HepG2 (cell line): Measurements from ENCODE around the gene GJB6. TPM values are rescaled to one million over a fixed set of nuclear protein-coding genes. Genes with fewer than 3 reads are reported as not detected.

Source experiments
- ATAC-seq: fragments of 200-7000 bp; cut with Tn5 transposase; 3 replicates; pipeline ENCODE4 v1.9.1; 2020; ENCODE audit warnings: mild to moderate bottlenecking, moderate library complexity
- BruUV-seq: library from RNA; stranded (reverse); fragments of 400-500 nt; replicated peaks from 2 replicates; lab custom pipeline; 2021; lab: Mats Ljungman, UMichigan
- CTCF ChIA-PET: fragments of 300-600 bp; formaldehyde crosslinking; extraction: SDS; loops from one replicate; lab custom pipeline; 2021; ENCODE audit warnings: low total read pairs, inconsistent platforms, low intra/inter-chr PET ratio; lab: Yijun Ruan, JAX
- POLR2A ChIA-PET: fragments of 350-600 bp; sonication (Branson Sonifier 250); formaldehyde crosslinking; loops from one replicate; lab custom pipeline; 2020; ENCODE audit warnings: antibody characterized with exemption, inconsistent platforms; lab: Yijun Ruan, JAX
- DNase-seq: peaks from one replicate; pipeline ENCODE4 v3.0.0-alpha.2; 2015; ENCODE audit warnings: low spot score
- FAIRE-seq: peaks from 3 replicates; lab custom pipeline; 2011; peaks lifted over from hg19 to GRCh38; lab: Jason Lieb, UNC
- H2AFZ ChIP-seq: one replicate; pipeline ENCODE4 v1.6.1; 2011; ENCODE audit warnings: low read length, inconsistent platforms
- H3K27ac ChIP-seq: fragments of 300-600 bp; 3 replicates; pipeline ENCODE4 v1.8.0; 2011; ENCODE audit warnings: mixed run types, mild to moderate bottlenecking, mixed read lengths, low read length, inconsistent platforms; ENCODE audit not compliant: insufficient read depth; ENCODE audit errors: extremely low read length
- H3K27me3 ChIP-seq, 2 experiments: fragments of 200-600 bp in 1 of 2; 2 replicates in 1 of 2; 3 replicates in 1 of 2; pipeline versions ENCODE4 v1.6.0 to v1.8.0; 2011; ENCODE audit warnings: low read length in 2 of 2, mild to moderate bottlenecking in 2 of 2, moderate library complexity in 2 of 2, inconsistent platforms in 1 of 2; ENCODE audit not compliant: insufficient read depth in 2 of 2, control insufficient read depth in 1 of 2
- H3K36me3 ChIP-seq, 2 experiments: fragments of 200-600 bp in 1 of 2; replicated peaks in 1 of 2; 2 replicates in 1 of 2; 3 replicates in 1 of 2; pipeline versions ENCODE4 v1.5.1 to v1.8.0; 2011; ENCODE audit warnings: low read length in 2 of 2, inconsistent platforms in 1 of 2; ENCODE audit not compliant: insufficient read depth in 2 of 2, control insufficient read depth in 1 of 2
- H3K4me1 ChIP-seq: 2 replicates; pipeline ENCODE4 v1.5.1; 2012; ENCODE audit warnings: low read length, inconsistent platforms; ENCODE audit not compliant: insufficient read depth
- H3K4me2 ChIP-seq: 2 replicates; pipeline ENCODE4 v1.6.0; 2011; ENCODE audit warnings: low read depth, low read length, inconsistent platforms
- H3K4me3 ChIP-seq, 3 experiments: fragments of 200-600 bp in 1 of 3; sonication (generic), shearing (Covaris generic) in 1 of 3; replicated peaks in 1 of 3; 2 replicates each; pipeline ENCODE4 v1.5.1; 2011 to 2016; ENCODE audit warnings: low read length in 3 of 3, inconsistent platforms in 2 of 3, low read depth in 2 of 3, mild to moderate bottlenecking in 2 of 3, control low read depth in 1 of 3, mixed read lengths in 1 of 3; ENCODE audit not compliant: insufficient read depth in 1 of 3
- H3K79me2 ChIP-seq: one replicate; pipeline ENCODE4 v1.6.1; 2011; ENCODE audit warnings: low read length, inconsistent platforms; ENCODE audit not compliant: insufficient read depth
- H3K9ac ChIP-seq: 2 replicates; pipeline ENCODE4 v1.6.0; 2011; ENCODE audit warnings: mild to moderate bottlenecking, low read depth, low read length, inconsistent platforms; ENCODE audit not compliant: insufficient read depth
- H3K9me3 ChIP-seq: 2 replicates; pipeline ENCODE4 v1.5.1; 2012; ENCODE audit warnings: mild to moderate bottlenecking, low read length
- H4K20me1 ChIP-seq: 2 replicates; pipeline ENCODE4 v1.6.0; 2011; ENCODE audit warnings: inconsistent platforms, mild to moderate bottlenecking, low read length, moderate library complexity; ENCODE audit not compliant: insufficient read depth
- HNF4A ChIP-seq: sonication (generic); formaldehyde crosslinking; IDR thresholded peaks from 2 replicates; pipeline ENCODE4 v1.4.0; 2020; ENCODE audit warnings: missing genetic modification reagents
- ZNF121 ChIP-seq: sonication (generic); formaldehyde crosslinking; IDR thresholded peaks from 2 replicates; pipeline ENCODE4 v1.5.0; 2020; ENCODE audit warnings: mild to moderate bottlenecking, missing genetic modification reagents
- ZNF333 ChIP-seq: sonication (generic); formaldehyde crosslinking; IDR thresholded peaks from 2 replicates; pipeline ENCODE4 v1.4.0; 2020; ENCODE audit warnings: mild to moderate bottlenecking, missing genetic modification reagents, borderline replicate concordance
- WGBS: methylation state at CpG from one replicate; pipeline ENCODE4 v1.1.6; 2017; ENCODE audit warnings: low lambda C conversion rate; 5-methylcytosine and 5-hydroxymethylcytosine counted together
- in situ Hi-C: cut with HindIII; loops from 2 replicates; pipeline ENCODE4 v1.10.0; 2017; ENCODE audit warnings: low pct_unique_long_range_greater_than_20kb; ENCODE audit not compliant: extremely low pct_ligation_motif_present
- intact Hi-C: fragments of 100-400 bp; cut with micrococcal nuclease; formaldehyde crosslinking; loops from one replicate; pipeline ENCODE4 v1.10.0; 2022; ENCODE audit not compliant: unreplicated experiment
- polyA plus RNA-seq, 8 experiments: library from polyadenylated mRNA; depleted of rRNA in 3 of 8; stranded (reverse) in 7 of 8; unstranded in 1 of 8; fragments of >200 nt; fragmentation: Illumina TruSeq in 4 of 8; extraction: Trizol in 4 of 8; gene quantifications; 2 replicates each; pipeline versions ENCODE4 v1.2.1 to v1.2.3, GENCODE V29; 2011 to 2016; ENCODE audit warnings: low read depth in 4 of 8, missing spikeins in 1 of 8, mixed read lengths in 1 of 8; ENCODE audit not compliant: insufficient read depth in 1 of 8
- total RNA-seq, 5 experiments: library from RNA; depleted of rRNA; stranded (reverse); fragments of >200 nt; fragmentation: Illumina TruSeq; extraction: Trizol; gene quantifications; 2 replicates each; pipeline ENCODE4 v1.2.3, GENCODE V29; 2016; ENCODE audit warnings: low read depth in 1 of 5
- TF ChIP-seq, protein P1 (sequence below): fragments of 450-650 bp; IDR thresholded peaks from 2 replicates; pipeline ENCODE4 v1.6.1; 2017
- TF ChIP-seq, protein P2 (sequence below): sonication (generic); IDR thresholded peaks from 2 replicates; pipeline ENCODE4 v1.6.1; 2016; ENCODE audit warnings: low read depth, borderline replicate concordance
- TF ChIP-seq, protein P3 (sequence below): sonication (generic); formaldehyde crosslinking; IDR thresholded peaks from 2 replicates; pipeline ENCODE4 v1.4.0; 2020; ENCODE audit warnings: missing genetic modification reagents

Gene GJB6
- total and polyA plus RNA-seq, 2 of the 13 experiments (the other 11 are each of a cell fraction or from before 2014, with no cell fraction given): not detected

DNA sequence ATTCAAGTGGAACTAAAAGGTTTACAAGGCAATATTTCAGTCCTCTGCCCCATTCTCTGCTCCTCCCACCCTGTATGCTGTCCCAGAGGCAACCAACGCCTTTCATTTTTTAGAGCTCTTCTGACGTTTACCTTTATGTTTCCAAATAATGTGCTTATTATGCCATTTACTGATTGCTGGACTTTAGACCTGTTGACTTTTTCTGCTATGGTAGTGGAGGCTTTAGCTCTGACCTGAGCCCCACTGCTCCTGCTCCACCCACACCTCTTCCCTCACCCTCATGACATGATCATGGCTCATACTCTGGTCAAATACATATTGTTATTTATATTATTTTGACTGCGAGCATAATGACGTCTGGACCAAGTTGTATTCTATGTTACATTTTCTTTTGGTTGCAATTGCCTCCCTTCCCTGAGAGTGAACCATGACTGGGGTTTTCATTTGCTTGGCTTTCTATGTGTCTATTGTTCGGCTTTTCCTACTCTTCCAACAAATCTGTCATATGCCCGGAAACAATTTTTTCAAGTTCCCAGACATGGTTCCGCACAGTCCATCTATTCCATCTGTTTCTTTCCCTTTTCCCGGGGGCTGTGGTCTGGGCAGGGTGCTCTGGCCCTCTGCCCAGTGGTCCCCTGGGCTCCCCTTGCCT, 31.4 kb upstream of the GJB6 start (continued):
- TF ChIP-seq, protein P1, sequence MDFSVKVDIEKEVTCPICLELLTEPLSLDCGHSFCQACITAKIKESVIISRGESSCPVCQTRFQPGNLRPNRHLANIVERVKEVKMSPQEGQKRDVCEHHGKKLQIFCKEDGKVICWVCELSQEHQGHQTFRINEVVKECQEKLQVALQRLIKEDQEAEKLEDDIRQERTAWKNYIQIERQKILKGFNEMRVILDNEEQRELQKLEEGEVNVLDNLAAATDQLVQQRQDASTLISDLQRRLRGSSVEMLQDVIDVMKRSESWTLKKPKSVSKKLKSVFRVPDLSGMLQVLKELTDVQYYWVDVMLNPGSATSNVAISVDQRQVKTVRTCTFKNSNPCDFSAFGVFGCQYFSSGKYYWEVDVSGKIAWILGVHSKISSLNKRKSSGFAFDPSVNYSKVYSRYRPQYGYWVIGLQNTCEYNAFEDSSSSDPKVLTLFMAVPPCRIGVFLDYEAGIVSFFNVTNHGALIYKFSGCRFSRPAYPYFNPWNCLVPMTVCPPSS: no peak
- TF ChIP-seq, protein P2, sequence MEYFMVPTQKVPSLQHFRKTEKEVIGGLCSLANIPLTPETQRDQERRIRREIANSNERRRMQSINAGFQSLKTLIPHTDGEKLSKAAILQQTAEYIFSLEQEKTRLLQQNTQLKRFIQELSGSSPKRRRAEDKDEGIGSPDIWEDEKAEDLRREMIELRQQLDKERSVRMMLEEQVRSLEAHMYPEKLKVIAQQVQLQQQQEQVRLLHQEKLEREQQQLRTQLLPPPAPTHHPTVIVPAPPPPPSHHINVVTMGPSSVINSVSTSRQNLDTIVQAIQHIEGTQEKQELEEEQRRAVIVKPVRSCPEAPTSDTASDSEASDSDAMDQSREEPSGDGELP: no peak
- TF ChIP-seq ZNF333: no peak

DNA sequence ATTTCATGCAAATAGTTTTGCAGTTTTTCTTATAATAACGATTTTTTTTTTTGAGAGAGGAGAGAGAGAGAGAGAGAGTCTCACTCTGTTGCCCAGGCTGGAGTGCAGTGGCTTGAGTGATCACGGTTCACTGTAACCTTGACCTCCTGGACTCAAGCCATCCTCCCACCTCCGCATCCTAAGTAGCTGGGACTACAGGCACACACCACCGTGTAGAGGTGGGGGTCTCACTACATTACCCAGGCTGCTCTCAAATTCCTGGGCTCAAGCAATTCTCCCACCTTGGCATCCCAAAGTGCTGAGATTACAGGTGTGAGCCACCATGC, 26.8 kb upstream of the GJB6 start:
- CTCF ChIA-PET: no interaction called here
- in situ Hi-C loops: no loop called here
- peak; percentile 41 for ATAC-seq
- no TSS peak for BruUV-seq
- Histone ChIP-seq H3K4me3 (peak overlapping the region in 2 of 3 experiments; percentile 47 to 66; a peak in 2 of 6 replicates), H3K9ac (no peak overlapping the region), H4K20me1 (no peaks in the 10 kb centered on the region), H3K27ac (no peak overlapping the region), H3K27me3 (peaks cover 2 to 7% of the 10 kb centered on the region in 2 experiments; a peak in 4 of 5 replicates), H3K79me2 (no peaks in the 10 kb centered on the region), H3K36me3 (no peaks in the 10 kb centered on the region), H3K9me3 (no peaks in the 10 kb centered on the region), H3K4me1 (peaks cover 28% of the 10 kb centered on the region), H2AFZ (no peak overlapping the region), H3K4me2 (peak overlapping the region; percentile 78)
- POLR2A ChIA-PET: no interaction called here
- intact Hi-C loops: no loop called here
- DNase-seq: no peak
- FAIRE-seq: no peak
- TF ChIP-seq, protein P3, sequence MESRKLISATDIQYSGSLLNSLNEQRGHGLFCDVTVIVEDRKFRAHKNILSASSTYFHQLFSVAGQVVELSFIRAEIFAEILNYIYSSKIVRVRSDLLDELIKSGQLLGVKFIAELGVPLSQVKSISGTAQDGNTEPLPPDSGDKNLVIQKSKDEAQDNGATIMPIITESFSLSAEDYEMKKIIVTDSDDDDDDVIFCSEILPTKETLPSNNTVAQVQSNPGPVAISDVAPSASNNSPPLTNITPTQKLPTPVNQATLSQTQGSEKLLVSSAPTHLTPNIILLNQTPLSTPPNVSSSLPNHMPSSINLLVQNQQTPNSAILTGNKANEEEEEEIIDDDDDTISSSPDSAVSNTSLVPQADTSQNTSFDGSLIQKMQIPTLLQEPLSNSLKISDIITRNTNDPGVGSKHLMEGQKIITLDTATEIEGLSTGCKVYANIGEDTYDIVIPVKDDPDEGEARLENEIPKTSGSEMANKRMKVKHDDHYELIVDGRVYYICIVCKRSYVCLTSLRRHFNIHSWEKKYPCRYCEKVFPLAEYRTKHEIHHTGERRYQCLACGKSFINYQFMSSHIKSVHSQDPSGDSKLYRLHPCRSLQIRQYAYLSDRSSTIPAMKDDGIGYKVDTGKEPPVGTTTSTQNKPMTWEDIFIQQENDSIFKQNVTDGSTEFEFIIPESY (CRISPR knock-in tag): no peak
- TF ChIP-seq HNF4A (CRISPR knock-in tag): 0 out of 2 replicates have a peak, but pooled peaks have one; percentile 8
- peak; percentile 75 for TF ChIP-seq ZNF121 (CRISPR knock-in tag)
- 1% methylated on average over 4 of the region's 4 CpGs for WGBS
